GM20000 (cell line): ENCODE measurements around the gene ANKS1B.

Experiments used
- DNase-seq: peaks from one replicate; pipeline ENCODE4 v3.0.0; 2012; ENCODE audit warnings: low spot score
- TF ChIP-seq, protein P1 (sequence below): IDR thresholded peaks from 2 replicates; pipeline ENCODE4 v1.5.1; 2012; ENCODE audit warnings: mild to moderate bottlenecking, control low read depth; ENCODE audit errors: extremely low read depth, missing control alignments

The ANKS1B gene

GRCh38 chr12:99695050-99695449 lies 289.7 kb downstream of the ANKS1B start:
- TF ChIP-seq, protein P1, sequence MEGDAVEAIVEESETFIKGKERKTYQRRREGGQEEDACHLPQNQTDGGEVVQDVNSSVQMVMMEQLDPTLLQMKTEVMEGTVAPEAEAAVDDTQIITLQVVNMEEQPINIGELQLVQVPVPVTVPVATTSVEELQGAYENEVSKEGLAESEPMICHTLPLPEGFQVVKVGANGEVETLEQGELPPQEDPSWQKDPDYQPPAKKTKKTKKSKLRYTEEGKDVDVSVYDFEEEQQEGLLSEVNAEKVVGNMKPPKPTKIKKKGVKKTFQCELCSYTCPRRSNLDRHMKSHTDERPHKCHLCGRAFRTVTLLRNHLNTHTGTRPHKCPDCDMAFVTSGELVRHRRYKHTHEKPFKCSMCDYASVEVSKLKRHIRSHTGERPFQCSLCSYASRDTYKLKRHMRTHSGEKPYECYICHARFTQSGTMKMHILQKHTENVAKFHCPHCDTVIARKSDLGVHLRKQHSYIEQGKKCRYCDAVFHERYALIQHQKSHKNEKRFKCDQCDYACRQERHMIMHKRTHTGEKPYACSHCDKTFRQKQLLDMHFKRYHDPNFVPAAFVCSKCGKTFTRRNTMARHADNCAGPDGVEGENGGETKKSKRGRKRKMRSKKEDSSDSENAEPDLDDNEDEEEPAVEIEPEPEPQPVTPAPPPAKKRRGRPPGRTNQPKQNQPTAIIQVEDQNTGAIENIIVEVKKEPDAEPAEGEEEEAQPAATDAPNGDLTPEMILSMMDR, result no peak
- no peak for DNase-seq

DNA sequence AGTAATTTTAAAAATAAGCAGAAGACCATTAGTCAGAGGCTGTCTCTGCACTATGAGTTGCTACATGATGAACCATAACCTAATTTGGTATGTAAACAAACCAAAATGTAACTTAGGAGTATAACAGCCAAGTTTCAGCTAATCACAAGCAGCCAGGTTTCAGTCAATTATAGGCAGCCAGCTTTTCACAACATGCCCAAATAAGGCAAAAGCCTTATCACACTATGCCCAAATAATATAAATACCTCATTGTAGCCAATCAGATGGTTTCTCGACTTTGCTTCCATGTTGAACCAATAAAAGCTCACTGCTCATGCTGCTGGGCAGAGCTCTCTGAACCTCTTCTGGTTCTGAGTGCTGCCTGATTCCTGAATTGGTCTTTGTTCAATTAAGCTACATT lies 298.6 kb downstream of the ANKS1B start:
- no peak for DNase-seq
- TF ChIP-seq, protein P1, result no peak

DNA sequence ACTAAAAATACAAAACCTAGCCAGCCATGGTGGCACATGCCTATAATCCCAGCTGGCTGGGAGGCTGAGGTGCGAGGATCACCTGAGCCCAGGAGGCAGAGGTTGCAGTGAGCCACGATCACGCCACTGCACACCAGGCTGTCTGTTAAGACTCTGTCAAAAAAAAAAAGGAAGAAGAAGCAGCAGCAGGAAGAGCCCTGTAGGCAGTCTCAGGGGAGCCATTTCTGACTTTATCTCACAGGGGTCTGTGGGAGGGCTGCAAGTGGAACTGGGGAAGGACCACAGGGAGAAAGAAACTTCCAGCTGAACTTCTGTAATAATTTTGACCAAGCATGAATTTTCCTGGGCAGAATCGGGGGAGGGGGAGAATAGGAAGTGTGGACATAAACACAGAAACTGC lies 304.5 kb downstream of the ANKS1B start:
- DNase-seq, result no peak
- TF ChIP-seq, protein P1, result no peak

DNA sequence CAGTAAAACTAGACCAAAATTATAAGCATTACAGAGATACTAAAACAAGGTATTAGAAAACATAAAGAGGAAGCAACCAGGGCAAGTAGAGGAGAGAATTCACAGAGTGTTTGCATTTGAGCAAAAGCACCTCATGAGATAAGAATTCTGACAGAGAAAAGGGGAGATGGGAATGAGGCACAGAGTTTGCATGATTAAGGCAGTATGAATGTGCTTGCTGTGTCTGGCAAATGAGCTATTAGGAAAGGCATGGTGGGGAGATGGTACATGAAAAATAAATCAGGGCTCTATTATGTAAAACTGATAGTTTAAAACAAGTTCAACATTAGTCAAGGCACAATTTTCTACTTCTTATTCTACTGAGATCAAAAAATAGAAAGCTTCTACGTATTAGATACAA lies 314.1 kb downstream of the ANKS1B start:
- DNase-seq, result no peak
- TF ChIP-seq, protein P1, result no peak

DNA sequence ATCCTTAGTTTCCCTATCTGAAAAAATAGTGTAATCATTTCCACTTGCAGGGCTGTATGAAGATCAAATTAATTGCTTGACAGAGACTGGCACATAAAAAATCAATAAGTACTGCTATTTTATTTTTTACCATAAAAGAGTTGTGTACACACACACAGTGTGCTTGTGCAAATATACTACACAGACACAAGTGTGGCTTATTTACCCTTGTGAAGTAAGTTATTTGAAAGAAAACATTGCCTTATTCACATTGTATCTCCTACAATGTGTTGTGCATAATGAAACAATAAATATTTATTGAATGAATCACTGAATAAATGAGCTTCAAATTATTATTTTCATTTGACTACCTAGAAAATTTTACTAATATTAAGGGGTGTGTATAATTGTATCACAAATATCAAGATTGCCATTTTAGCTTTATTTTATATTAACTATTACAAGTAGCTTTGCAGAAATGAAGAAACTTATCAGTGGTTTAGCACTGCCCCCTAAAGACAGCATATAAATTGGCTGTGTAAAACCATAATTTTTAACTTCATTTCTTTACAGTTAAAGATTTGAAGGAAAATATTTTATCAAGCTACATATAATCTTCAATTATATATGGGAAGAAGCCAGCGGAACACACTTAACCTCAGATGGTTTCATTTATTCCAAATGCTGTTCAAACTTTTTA lies 325.9 kb downstream of the ANKS1B start:
- DNase-seq, result no peak
- TF ChIP-seq, protein P1, result no peak

DNA sequence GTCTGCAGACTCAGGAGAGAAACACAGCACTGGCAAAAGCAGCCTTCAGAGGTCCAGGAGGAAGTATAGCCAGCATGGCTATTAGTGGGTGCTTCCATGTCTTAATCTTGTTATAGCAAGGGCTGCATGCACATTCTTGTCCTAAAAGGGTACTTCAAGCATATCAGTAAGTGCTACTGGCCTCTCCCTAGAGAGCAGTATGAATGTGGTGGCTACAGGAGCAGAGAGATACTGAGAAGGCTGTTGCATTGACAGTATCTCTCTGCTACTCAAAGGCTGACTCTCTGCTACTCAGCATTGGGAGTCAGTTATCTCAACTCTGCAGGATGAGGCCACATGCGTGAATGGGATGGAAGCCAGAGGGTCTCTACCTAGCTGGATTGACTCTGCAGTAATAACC lies 335.2 kb downstream of the ANKS1B start:
- no peak for DNase-seq

GRCh38 chr12:99648183-99648582 lies 336.6 kb downstream of the ANKS1B start:
- no peak for DNase-seq

More for the DNA sequence above, 335.2 kb downstream of the ANKS1B start:
- TF ChIP-seq, protein P1, result no peak

More at GRCh38 chr12:99648183-99648582, 336.6 kb downstream of the ANKS1B start:
- TF ChIP-seq, protein P1, result no peak
